OCI-LY3 (cell line): ENCODE results near the gene VASN.

Source experiments
- H2AFZ ChIP-seq: fragments of 200-600, 300-600 bp; shearing (Covaris generic); 2 replicates; pipeline ENCODE4 v1.6.0; 2014; ENCODE audit warnings: antibody characterized with exemption, low read depth, low read length
- H3K27ac ChIP-seq: fragments of 200-600, 300-600 bp; sonication (generic); 2 replicates; pipeline ENCODE4 v1.5.1; 2014; ENCODE audit warnings: mild to moderate bottlenecking, low read length, moderate library complexity, mixed read lengths
- H3K27me3 ChIP-seq: fragments of 200-600, 300-600 bp; sonication (generic); 2 replicates; pipeline ENCODE4 v1.6.1; 2014; ENCODE audit warnings: low read depth, low read length, mixed read lengths
- H3K36me3 ChIP-seq: fragments of 200-600, 300-600 bp; sonication (generic); replicated peaks from 2 replicates; pipeline ENCODE3; 2014; ENCODE audit warnings: low read depth, low read length, mixed read lengths
- H3K4me1 ChIP-seq: fragments of 300-600, 200-600 bp; sonication (generic); 2 replicates; pipeline ENCODE4 v1.6.1; 2014; ENCODE audit warnings: low read length, mixed read lengths
- H3K4me2 ChIP-seq: fragments of 200-600, 300-600 bp; sonication (generic); 2 replicates; pipeline ENCODE4 v1.6.1; 2014; ENCODE audit warnings: low read length, mixed read lengths
- H3K4me3 ChIP-seq: fragments of 300-600, 200-600 bp; sonication (generic); 2 replicates; pipeline ENCODE4 v1.5.1; 2014; ENCODE audit warnings: antibody characterized with exemption, mild to moderate bottlenecking, low read length, moderate library complexity
- H3K79me2 ChIP-seq: fragments of 300-600, 200-600 bp; shearing (Covaris generic); 2 replicates; pipeline ENCODE4 v1.6.1; 2014; ENCODE audit warnings: mild to moderate bottlenecking, low read length, mixed read lengths
- H3K9ac ChIP-seq: fragments of 300-600, 200-600 bp; shearing (Covaris generic); 2 replicates; pipeline ENCODE4 v1.6.0; 2014; ENCODE audit warnings: mild to moderate bottlenecking, low read length, moderate library complexity
- H3K9me3 ChIP-seq: fragments of 200-600, 300-600 bp; shearing (Covaris generic); 2 replicates; pipeline ENCODE4 v1.6.1; 2014; ENCODE audit warnings: low read length, mixed read lengths; ENCODE audit not compliant: insufficient read depth
- H4K20me1 ChIP-seq: fragments of 200-600, 300-600 bp; sonication (generic); 2 replicates; pipeline ENCODE4 v1.6.1; 2016; ENCODE audit warnings: low read length, mixed read lengths; ENCODE audit not compliant: insufficient read depth
- EZH2phosphoT487 ChIP-seq: fragments of 200-600 bp; shearing (Covaris generic); IDR thresholded peaks from 2 replicates; pipeline ENCODE4 v1.6.1; 2018; ENCODE audit warnings: antibody characterized with exemption, mixed run types, low read depth
- TF ChIP-seq, protein P1 (sequence below): fragments of 200-600, 300-600 bp; sonication (generic); IDR thresholded peaks from 2 replicates; pipeline ENCODE4 v1.5.1; 2014; ENCODE audit warnings: antibody characterized with exemption, low read length, low read depth

Gene VASN

DNA sequence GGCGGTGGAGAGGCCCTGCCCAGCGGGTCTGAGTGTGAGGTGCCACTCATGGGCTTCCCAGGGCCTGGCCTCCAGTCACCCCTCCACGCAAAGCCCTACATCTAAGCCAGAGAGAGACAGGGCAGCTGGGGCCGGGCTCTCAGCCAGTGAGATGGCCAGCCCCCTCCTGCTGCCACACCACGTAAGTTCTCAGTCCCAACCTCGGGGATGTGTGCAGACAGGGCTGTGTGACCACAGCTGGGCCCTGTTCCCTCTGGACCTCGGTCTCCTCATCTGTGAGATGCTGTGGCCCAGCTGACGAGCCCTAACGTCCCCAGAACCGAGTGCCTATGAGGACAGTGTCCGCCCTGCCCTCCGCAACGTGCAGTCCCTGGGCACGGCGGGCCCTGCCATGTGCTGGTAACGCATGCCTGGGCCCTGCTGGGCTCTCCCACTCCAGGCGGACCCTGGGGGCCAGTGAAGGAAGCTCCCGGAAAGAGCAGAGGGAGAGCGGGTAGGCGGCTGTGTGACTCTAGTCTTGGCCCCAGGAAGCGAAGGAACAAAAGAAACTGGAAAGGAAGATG, 11.2 kb downstream of the VASN start:
- no peak overlapping the region for H2AFZ ChIP-seq
- no peak overlapping the region for H3K9ac ChIP-seq
- H3K27ac ChIP-seq, result no peak overlapping the region
- H3K79me2 ChIP-seq, result no peaks in the 10 kb centered on the region
- TF ChIP-seq EZH2phosphoT487, result no peak
- TF ChIP-seq, protein P1, sequence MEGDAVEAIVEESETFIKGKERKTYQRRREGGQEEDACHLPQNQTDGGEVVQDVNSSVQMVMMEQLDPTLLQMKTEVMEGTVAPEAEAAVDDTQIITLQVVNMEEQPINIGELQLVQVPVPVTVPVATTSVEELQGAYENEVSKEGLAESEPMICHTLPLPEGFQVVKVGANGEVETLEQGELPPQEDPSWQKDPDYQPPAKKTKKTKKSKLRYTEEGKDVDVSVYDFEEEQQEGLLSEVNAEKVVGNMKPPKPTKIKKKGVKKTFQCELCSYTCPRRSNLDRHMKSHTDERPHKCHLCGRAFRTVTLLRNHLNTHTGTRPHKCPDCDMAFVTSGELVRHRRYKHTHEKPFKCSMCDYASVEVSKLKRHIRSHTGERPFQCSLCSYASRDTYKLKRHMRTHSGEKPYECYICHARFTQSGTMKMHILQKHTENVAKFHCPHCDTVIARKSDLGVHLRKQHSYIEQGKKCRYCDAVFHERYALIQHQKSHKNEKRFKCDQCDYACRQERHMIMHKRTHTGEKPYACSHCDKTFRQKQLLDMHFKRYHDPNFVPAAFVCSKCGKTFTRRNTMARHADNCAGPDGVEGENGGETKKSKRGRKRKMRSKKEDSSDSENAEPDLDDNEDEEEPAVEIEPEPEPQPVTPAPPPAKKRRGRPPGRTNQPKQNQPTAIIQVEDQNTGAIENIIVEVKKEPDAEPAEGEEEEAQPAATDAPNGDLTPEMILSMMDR, result no peak
- H3K4me3 ChIP-seq, result no peak overlapping the region
- H4K20me1 ChIP-seq, result no peaks in the 10 kb centered on the region
- no peaks in the 10 kb centered on the region for H3K27me3 ChIP-seq
- no peaks in the 10 kb centered on the region for H3K4me1 ChIP-seq
- H3K36me3 ChIP-seq, result no peaks in the 10 kb centered on the region
- H3K9me3 ChIP-seq, result no peaks in the 10 kb centered on the region
- H3K4me2 ChIP-seq, result no peak overlapping the region

DNA sequence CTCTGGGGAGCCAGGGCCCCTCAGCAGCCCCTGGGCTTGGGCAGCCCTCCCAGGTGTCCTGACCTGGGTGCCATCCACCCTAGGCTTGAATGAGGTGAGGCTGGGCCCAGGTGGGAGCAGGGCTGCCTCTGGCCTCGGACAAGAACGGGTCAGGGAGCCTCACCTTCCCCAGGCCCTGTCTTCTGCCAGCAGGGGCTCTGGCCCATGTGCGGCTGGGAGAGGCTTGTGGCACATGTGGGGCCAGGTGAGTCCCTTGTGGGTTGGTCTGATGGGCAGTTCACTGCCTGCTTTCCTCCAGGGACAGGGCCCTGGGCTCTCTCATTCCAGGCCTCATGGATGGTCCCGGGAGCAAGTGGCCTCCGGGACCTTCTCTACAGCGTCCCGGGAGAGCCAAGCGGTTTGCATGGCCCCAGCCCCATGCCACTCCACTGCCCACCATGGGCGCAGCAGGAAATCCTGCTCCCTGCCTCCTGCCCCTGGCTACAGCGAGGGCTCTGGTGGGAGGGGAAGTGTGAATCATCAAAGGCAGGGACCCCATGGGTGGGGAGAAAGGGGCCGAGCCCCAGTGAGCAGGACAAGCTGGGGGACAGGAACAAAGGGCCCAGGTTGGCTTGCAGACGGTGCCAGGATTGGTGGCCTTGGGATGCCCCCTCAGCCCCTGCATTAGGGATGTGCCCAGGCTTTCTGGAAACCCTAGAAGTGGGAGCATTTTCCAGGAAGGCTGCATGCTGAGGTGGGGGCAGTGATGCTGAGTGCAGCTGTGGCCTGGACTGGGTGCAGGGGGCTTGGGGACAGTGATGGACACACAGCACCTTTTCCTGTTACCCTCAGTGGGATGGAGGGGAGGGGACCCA, 12.2 kb downstream of the VASN start:
- Histone ChIP-seq H3K4me2 (no peak overlapping the region), H3K4me1 (no peaks in the 10 kb centered on the region), H3K79me2 (no peaks in the 10 kb centered on the region), H3K4me3 (no peak overlapping the region), H3K27me3 (no peaks in the 10 kb centered on the region), H3K9ac (no peak overlapping the region), H3K9me3 (no peaks in the 10 kb centered on the region), H3K27ac (no peak overlapping the region), H3K36me3 (no peaks in the 10 kb centered on the region), H4K20me1 (no peaks in the 10 kb centered on the region), H2AFZ (no peak overlapping the region)
- TF ChIP-seq, protein P1, result no peak
- no peak for TF ChIP-seq EZH2phosphoT487

DNA sequence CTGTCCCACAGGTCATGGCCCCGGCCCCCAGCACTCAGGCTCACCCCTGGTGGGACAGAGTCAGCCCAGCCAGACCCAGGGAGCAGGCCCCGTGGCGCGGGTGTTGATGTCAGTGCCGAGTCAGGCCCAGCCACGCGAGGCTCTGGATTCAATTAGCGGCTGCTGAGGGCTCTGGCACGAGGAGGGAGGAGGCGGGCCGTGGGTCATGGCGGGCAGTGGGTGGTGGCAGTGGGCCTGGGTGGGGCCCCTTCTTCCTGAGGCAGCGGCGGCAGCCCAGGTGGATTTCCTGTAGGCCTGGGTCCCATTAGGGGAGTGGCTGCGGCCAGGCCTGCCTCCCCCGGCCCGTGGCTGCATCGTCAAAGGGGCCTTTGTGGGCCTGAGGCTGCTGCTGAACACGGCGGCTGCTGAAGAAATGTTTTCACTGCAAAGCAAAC, 12.9 kb downstream of the VASN start:
- Histone ChIP-seq H3K79me2 (no peaks in the 10 kb centered on the region), H2AFZ (no peak overlapping the region), H3K27ac (no peak overlapping the region), H3K9me3 (no peaks in the 10 kb centered on the region), H3K4me2 (no peak overlapping the region), H4K20me1 (no peaks in the 10 kb centered on the region), H3K27me3 (no peaks in the 10 kb centered on the region), H3K4me1 (no peaks in the 10 kb centered on the region), H3K4me3 (no peak overlapping the region), H3K36me3 (no peaks in the 10 kb centered on the region), H3K9ac (no peak overlapping the region)
- TF ChIP-seq EZH2phosphoT487, result no peak
- TF ChIP-seq, protein P1, result no peak

DNA sequence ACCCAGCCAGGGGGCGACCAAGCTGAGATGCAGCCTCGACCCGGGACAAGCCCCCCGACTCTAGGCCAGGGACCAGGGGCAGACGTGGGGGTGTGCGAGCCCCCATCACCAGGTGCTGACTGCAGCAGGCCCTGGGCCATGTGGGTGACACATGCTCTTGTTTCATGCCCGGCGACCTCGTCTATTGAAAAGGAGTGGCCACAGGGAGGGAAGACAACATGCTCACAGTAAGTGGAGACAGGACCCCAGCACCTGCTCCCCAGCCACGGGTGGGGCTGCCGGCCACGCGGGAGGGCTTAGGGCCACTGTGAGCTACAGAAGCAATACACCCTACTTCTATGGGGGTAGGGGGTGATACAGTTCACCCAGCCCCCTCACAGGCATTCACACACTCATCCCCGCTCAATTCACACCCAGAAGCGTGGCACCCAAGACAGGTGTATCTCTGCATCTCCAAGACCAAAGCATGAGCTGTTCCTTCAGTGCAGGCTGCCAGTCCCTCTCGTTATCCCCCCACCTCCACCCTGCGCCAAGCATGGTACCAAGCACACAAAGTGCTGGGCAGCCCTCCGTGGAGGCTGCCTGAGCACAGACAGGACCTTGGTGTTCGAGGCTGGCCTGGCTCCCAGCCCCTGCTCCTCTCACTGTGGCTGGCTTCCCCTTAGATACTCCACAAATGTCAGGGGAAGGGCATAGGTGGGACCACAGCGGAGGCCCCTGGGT, 13.6 kb downstream of the VASN start:
- Histone ChIP-seq H3K4me1 (no peaks in the 10 kb centered on the region), H3K36me3 (no peaks in the 10 kb centered on the region), H3K9ac (no peak overlapping the region), H3K9me3 (no peaks in the 10 kb centered on the region), H3K79me2 (no peaks in the 10 kb centered on the region), H3K27ac (no peak overlapping the region), H4K20me1 (no peaks in the 10 kb centered on the region), H2AFZ (no peak overlapping the region), H3K4me2 (no peak overlapping the region), H3K4me3 (no peak overlapping the region), H3K27me3 (no peaks in the 10 kb centered on the region)
- TF ChIP-seq, protein P1, result no peak
- TF ChIP-seq EZH2phosphoT487, result no peak
